ENCODE data around the gene MN1.

Gene MN1

GRCh38 chr22:27801616-27802345 is at the start of gene MN1:
MN1 (minus strand) TSS chr22:27801756; CDS start chr22:27800543, 1,213 bp downstream.
- DNase-seq (ENCODE audit: low read depth in 3 of 3), result peak; percentile 35 to 53 (median 36)

DNA sequence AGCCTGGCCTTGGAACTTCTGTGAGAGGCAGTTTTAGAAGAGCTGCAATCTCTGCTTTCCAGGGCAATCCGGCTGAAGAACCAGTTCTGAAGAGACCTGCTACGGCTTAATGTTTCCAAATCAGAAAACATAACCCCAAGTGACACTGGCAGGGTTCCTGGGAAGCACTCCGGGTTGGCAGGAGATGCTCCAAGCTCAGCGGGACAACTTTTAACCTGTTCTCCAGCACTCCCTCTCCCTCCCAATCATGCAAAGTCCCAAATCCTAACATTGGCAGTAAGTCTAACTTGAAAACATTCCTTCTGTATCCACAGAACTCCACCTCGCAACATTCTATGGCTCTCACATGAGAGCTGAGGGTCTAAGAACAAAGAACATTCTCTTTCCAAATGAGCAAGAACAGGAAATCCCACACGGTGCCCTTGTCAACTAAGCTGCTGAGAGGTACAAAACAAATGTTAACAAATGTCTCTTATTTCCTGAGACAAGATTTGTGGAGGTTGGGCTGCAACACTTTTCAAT is 48.5 kb upstream of the MN1 start:
- DNase-seq (ENCODE audit: low read depth in 3 of 3), result no peak

- no peak for DNase-seq (ENCODE audit: low read depth in 3 of 3)
These were observed 46.4 kb upstream of the MN1 start for GRCh38 chr22:27848005-27848404.

GRCh38 chr22:27846910-27847309 is 45.4 kb upstream of the MN1 start:
- DNase-seq (ENCODE audit: low read depth in 3 of 3), result no peak

- DNase-seq (ENCODE audit: low read depth in 3 of 3), result no peak
These were observed 44.7 kb upstream of the MN1 start for GRCh38 chr22:27846248-27846757.

GRCh38 chr22:27845644-27846043 is 44.1 kb upstream of the MN1 start:
- no peak for DNase-seq (ENCODE audit: low read depth in 3 of 3)

DNA sequence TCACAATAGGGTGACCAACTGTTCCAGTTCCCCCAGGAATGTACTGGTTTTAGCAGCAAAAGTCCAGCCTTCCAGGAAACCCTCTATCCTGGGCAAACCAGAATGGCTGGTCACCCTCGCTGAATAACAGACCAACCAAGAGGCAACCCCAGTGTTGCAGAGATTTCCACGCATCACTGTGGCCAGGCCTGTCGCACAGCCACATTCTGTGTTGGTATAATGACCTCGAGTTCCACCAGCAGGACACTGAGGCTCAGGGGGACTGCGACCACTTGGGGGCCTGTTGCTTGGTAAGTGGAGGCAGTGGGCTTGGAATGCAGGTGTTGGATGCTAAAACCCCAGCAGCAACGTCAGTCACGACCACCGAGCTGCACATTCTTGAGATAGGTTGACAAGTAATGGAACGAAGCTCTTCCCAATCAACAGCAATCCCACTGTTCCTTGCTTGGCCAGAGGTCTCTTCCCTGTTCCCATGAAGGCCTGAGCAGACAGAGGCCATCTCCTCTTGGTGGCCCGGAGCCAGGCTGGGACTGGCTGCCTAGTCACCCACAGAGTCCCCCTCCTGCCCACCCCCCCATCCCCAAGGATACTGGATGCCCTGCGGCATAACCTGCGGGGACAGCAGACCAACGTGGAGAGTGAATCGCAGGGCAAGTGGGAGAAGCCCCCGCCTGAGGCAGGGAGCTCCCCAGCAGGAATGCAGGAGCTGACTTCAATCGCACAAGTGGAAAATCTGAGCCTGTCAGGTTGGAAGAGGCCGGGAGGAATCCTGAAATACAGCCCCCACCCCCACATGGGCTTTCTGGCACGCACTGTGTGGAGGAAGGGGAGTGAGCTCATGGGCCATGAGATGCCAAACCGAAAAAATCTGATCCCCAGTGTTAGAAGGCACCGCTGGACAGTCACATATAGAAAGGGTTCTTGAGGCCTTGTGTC is 43.4 kb upstream of the MN1 start:
- DNase-seq (ENCODE audit: low read depth in 3 of 3), result no peak

- DNase-seq (ENCODE audit: low read depth in 3 of 3), result no peak
These were observed 42.7 kb upstream of the MN1 start for GRCh38 chr22:27844256-27844655.

GRCh38 chr22:27843441-27843840 is 41.9 kb upstream of the MN1 start:
- no peak for DNase-seq (ENCODE audit: low read depth in 3 of 3)

- DNase-seq (ENCODE audit: low read depth in 3 of 3), result no peak
These were observed 41.3 kb upstream of the MN1 start for GRCh38 chr22:27842669-27843431.

- DNase-seq (ENCODE audit: low read depth in 3 of 3), result no peak
These were observed 40.6 kb upstream of the MN1 start for GRCh38 chr22:27842201-27842600.

- DNase-seq (ENCODE audit: low read depth in 3 of 3), result no peak
These were observed 38.9 kb upstream of the MN1 start for GRCh38 chr22:27840436-27840835.

DNA sequence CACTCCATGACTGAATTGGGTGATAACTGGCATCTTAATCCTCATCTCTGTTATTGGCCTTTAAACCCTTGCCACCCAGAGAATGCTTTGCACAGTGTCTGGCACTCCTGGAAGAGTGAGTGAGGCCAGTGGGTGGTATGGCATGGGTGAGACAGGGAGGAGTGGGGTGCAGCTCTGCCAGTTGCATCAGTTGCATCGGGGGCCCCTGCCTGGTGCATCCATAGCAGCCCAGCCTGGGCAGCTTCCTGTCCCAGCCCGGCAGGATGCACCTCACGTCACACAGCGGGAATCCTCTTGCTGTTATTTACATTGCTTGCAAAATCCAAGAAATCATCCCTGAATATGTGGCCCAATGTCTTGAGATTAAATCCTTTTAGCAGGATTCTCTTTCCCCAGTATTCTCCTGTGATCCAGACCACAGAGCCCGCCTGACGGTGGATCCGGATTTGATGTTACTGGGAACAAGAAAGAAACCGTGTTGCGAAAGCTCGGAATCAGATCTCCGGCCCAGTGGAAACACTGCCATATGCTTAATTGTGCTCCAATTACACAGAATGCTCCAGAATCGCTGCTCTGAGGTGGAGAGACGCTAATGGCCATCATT is 37.6 kb upstream of the MN1 start:
- no peak for DNase-seq (ENCODE audit: low read depth in 3 of 3)

GRCh38 chr22:27836181-27836580 is 34.6 kb upstream of the MN1 start:
- DNase-seq (ENCODE audit: low read depth in 3 of 3), result no peak

DNA sequence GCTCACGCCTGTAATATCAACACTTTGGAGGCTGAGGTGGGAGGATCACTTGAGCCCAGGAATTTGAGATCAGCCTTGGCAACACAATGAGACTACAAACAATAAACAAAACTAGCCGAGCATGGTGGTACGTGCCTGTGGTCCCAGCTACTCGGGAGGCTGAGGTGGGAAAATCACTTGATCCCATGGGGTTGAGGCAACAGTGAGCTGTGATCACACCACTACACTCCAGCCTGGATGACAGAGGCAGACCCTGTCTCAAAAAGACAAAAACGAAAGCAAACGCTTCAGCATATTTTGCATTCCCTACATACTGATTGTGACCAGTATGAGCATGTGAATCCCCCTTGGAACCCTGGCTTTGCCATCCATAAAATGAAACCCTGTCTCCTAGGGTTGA is 33.9 kb upstream of the MN1 start:
- no peak for DNase-seq (ENCODE audit: low read depth in 3 of 3)

- no peak for DNase-seq (ENCODE audit: low read depth in 3 of 3)
These were observed 33.0 kb upstream of the MN1 start for GRCh38 chr22:27834364-27835185.

GRCh38 chr22:27833803-27834202 is 32.2 kb upstream of the MN1 start:
- DNase-seq (ENCODE audit: low read depth in 3 of 3), result no peak

DNA sequence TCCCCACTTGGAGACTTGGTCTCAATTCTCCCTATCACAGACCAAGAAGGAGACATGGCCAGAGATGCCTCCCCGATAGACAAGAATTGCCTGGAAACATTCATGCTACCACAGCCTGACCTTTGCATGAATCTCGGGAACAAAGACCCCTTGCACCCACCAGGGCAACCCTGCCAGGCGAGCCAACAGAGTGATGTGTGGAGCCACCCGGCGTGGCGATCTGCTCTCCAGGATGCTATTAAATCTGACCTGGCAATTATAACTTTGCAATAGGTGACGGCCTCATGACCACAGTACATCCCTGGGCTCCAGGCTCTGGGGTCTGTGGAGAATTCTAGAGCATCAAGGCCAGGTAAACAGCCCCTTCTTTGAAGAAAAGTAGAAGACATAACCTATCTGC is 31.1 kb upstream of the MN1 start:
- no peak for DNase-seq (ENCODE audit: low read depth in 3 of 3)

- no peak for DNase-seq (ENCODE audit: low read depth in 3 of 3)
These were observed 28.1 kb upstream of the MN1 start for GRCh38 chr22:27829620-27830019.

All from stimulated activated CD4-positive, alpha-beta T cell treated with anti-CD3 and anti-CD28 coated beads, TNF-alpha, amount 100 ng/mL, for 4 hours (primary cell).